C4-2B (cell line): ENCODE results near the gene CHCHD6.

Experiments used
- H3K27ac ChIP-seq: fragments of 450-650 bp; 2 replicates; pipeline ENCODE4 v1.5.1; 2017
- CTCF ChIP-seq: fragments of 450-650 bp; conservative IDR thresholded peaks from 2 replicates; pipeline ENCODE4 v1.5.1; 2017; ENCODE audit warnings: mild to moderate bottlenecking
- ZFX ChIP-seq: fragments of 450-650 bp; IDR thresholded peaks from 2 replicates; pipeline ENCODE4 v1.6.1; 2017

The CHCHD6 gene

GRCh38 chr3:126850370-126851085 is 146.5 kb downstream of the CHCHD6 start:
- TF ChIP-seq CTCF = no peak
- H3K27ac ChIP-seq = no peak overlapping the region

- H3K27ac ChIP-seq = no peak overlapping the region
- TF ChIP-seq CTCF (no peak), ZFX (no peak)
Observed at GRCh38 chr3:126851382-126851781, 147.3 kb downstream of the CHCHD6 start.

GRCh38 chr3:126851934-126852333 is 147.9 kb downstream of the CHCHD6 start:
- H3K27ac ChIP-seq = no peak overlapping the region
- TF ChIP-seq ZFX (no peak), CTCF (no peak)

GRCh38 chr3:126852511-126852910 is 148.5 kb downstream of the CHCHD6 start:
- no peak overlapping the region for H3K27ac ChIP-seq
- no peak for TF ChIP-seq ZFX
- no peak for TF ChIP-seq CTCF

GRCh38 chr3:126854666-126855065 is 150.6 kb downstream of the CHCHD6 start:
- H3K27ac ChIP-seq = no peak overlapping the region
- TF ChIP-seq CTCF (no peak), ZFX (no peak)

GRCh38 chr3:126855374-126855773 is 151.3 kb downstream of the CHCHD6 start:
- TF ChIP-seq ZFX (no peak), CTCF (no peak)
- H3K27ac ChIP-seq = no peak overlapping the region

GRCh38 chr3:126857928-126858327 is 153.9 kb downstream of the CHCHD6 start:
- no peak overlapping the region for H3K27ac ChIP-seq
- TF ChIP-seq CTCF (no peak), ZFX (no peak)
